ENCODE results near the gene PPP2R2B. TPM values are rescaled to one million over a fixed set of nuclear protein-coding genes. Genes with fewer than 3 reads are reported as not detected.

PPP2R2B gene
- total RNA-seq (2021), result not detected in 2 replicates
- percentile 1 among the genes with signal in this experiment for Bru-seq, nascent RNA
- percentile 2 among the genes with signal in this experiment for BruChase-seq, experiment 1, labeled RNA remaining after a 2-hour chase
- BruChase-seq, experiment 2, labeled RNA remaining after a 6-hour chase, result percentile 1 among the genes with signal in this experiment
- long read RNA-seq, result 0 reads

GRCh38 chr5:146878476-146879172 lies at the start of gene PPP2R2B:
TSS of gene PPP2R2B (minus strand) at chr5:146878757.
- no TSS peak for BruUV-seq (replicated peaks)
- Histone ChIP-seq H3K27me3 (replicated peaks; ENCODE audit: insufficient read depth, low read depth, low read length, poor library complexity) (peaks cover 75% of the 10 kb centered on the region), H3K4me3 (ENCODE audit: low read depth, low read length, poor library complexity, severe bottlenecking) (peak within 1 kb of the TSS; percentile 36), H3K9me3 (ENCODE audit: low read depth, low read length, poor library complexity, severe bottlenecking) (no peaks in the 10 kb centered on the region), H3K36me3 (ENCODE audit: insufficient read depth, low read length, poor library complexity, severe bottlenecking) (no peaks in the 10 kb centered on the region), H3K4me1 (ENCODE audit: insufficient read depth, low read length, poor library complexity, severe bottlenecking) (peaks cover 4% of the 10 kb centered on the region), H3K27ac (ENCODE audit: low read depth, low read length, poor library complexity, severe bottlenecking) (no peak within 1 kb of the TSS)
- DNase-seq (ENCODE audit: low spot score), result peak; percentile 61
- ChIA-PET CTCF (no interaction called here), POLR2A (ENCODE audit: low non-redundant PET) (no interaction called here)
- TF ChIP-seq, protein P1, sequence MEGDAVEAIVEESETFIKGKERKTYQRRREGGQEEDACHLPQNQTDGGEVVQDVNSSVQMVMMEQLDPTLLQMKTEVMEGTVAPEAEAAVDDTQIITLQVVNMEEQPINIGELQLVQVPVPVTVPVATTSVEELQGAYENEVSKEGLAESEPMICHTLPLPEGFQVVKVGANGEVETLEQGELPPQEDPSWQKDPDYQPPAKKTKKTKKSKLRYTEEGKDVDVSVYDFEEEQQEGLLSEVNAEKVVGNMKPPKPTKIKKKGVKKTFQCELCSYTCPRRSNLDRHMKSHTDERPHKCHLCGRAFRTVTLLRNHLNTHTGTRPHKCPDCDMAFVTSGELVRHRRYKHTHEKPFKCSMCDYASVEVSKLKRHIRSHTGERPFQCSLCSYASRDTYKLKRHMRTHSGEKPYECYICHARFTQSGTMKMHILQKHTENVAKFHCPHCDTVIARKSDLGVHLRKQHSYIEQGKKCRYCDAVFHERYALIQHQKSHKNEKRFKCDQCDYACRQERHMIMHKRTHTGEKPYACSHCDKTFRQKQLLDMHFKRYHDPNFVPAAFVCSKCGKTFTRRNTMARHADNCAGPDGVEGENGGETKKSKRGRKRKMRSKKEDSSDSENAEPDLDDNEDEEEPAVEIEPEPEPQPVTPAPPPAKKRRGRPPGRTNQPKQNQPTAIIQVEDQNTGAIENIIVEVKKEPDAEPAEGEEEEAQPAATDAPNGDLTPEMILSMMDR (conservative IDR thresholded peaks at IDR 0.05; ENCODE audit: low read depth, low read length), result no peak
- TF ChIP-seq EZH2 (IDR thresholded peaks at IDR 0.05; ENCODE audit: borderline replicate concordance, low read depth, low read length, poor library complexity, severe bottlenecking), result no peak
- intact Hi-C loops (cut with micrococcal nuclease; ENCODE audit: unreplicated experiment), result no loop called here

DNA sequence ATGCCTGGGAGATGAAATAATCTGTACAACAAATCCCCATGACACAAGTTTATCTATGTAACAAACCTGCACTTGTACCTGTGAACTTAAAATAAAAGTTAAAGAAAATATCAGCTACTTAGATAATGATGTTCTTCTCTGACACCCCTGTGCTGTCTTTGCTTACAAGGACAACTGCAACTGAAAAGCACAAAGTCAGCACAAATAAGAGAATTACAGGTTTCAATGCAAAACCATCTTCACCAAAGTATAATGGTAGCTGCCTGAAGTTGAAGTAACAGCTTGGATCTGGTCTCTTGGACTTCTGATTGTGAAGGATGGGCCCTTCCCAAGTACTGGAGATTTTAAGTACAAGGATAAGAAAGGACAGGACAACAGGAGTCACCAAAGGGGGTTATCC lies 45.6 kb upstream of the PPP2R2B start:
- H3K4me3 ChIP-seq (ENCODE audit: low read depth, low read length, poor library complexity, severe bottlenecking), result no peak overlapping the region
- no peaks in the 10 kb centered on the region for H3K9me3 ChIP-seq (ENCODE audit: low read depth, low read length, poor library complexity, severe bottlenecking)
- BruUV-seq (replicated peaks), result no TSS peak
- intact Hi-C loops (cut with micrococcal nuclease; ENCODE audit: unreplicated experiment), result no loop called here
- no peaks in the 10 kb centered on the region for H3K4me1 ChIP-seq (ENCODE audit: insufficient read depth, low read length, poor library complexity, severe bottlenecking)
- CTCF ChIA-PET, result no interaction called here
- TF ChIP-seq EZH2 (IDR thresholded peaks at IDR 0.05; ENCODE audit: borderline replicate concordance, low read depth, low read length, poor library complexity, severe bottlenecking), result no peak
- TF ChIP-seq, protein P1 (conservative IDR thresholded peaks at IDR 0.05; ENCODE audit: low read depth, low read length), result no peak
- peaks cover 40% of the 10 kb centered on the region for H3K27me3 ChIP-seq (replicated peaks; ENCODE audit: insufficient read depth, low read depth, low read length, poor library complexity)
- POLR2A ChIA-PET (ENCODE audit: low non-redundant PET), result no interaction called here
- no peaks in the 10 kb centered on the region for H3K36me3 ChIP-seq (ENCODE audit: insufficient read depth, low read length, poor library complexity, severe bottlenecking)
- DNase-seq (ENCODE audit: low spot score), result no peak
- H3K27ac ChIP-seq (ENCODE audit: low read depth, low read length, poor library complexity, severe bottlenecking), result no peak overlapping the region

DNA sequence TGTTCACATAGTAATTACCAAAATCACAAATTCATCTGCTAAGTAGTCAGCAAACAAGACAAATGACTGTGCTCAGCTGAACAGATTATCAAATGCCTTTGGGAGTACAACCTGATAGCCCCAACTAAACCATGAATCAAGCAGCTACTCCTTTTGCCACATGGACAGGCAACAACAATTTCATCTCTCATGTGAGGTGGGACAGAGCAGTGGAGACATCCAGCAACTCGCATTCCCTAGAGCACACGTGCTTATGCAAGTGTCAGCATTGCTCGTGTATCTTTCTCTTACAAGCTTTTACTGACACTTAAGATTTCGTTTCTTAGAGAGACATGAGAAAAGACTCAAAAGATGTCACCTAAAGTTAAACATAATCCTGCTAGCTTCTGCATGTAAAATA lies 42.7 kb upstream of the PPP2R2B start:
- CTCF ChIA-PET, result no interaction called here
- TF ChIP-seq, protein P1 (conservative IDR thresholded peaks at IDR 0.05; ENCODE audit: low read depth, low read length), result no peak
- TF ChIP-seq EZH2 (IDR thresholded peaks at IDR 0.05; ENCODE audit: borderline replicate concordance, low read depth, low read length, poor library complexity, severe bottlenecking), result no peak

More for the DNA sequence above, 42.7 kb upstream of the PPP2R2B start:
- POLR2A ChIA-PET (ENCODE audit: low non-redundant PET), result no interaction called here
- intact Hi-C loops (cut with micrococcal nuclease; ENCODE audit: unreplicated experiment), result no loop called here
- peaks cover 47% of the 10 kb centered on the region for H3K27me3 ChIP-seq (replicated peaks; ENCODE audit: insufficient read depth, low read depth, low read length, poor library complexity)
- H3K4me1 ChIP-seq (ENCODE audit: insufficient read depth, low read length, poor library complexity, severe bottlenecking), result no peaks in the 10 kb centered on the region
- no peaks in the 10 kb centered on the region for H3K36me3 ChIP-seq (ENCODE audit: insufficient read depth, low read length, poor library complexity, severe bottlenecking)
- no peak overlapping the region for H3K4me3 ChIP-seq (ENCODE audit: low read depth, low read length, poor library complexity, severe bottlenecking)
- no TSS peak for BruUV-seq (replicated peaks)
- H3K9me3 ChIP-seq (ENCODE audit: low read depth, low read length, poor library complexity, severe bottlenecking), result no peaks in the 10 kb centered on the region
- DNase-seq (ENCODE audit: low spot score), result no peak
- H3K27ac ChIP-seq (ENCODE audit: low read depth, low read length, poor library complexity, severe bottlenecking), result no peak overlapping the region
